GM12878 (cell line): ENCODE results near the gene EPAS1. TPM values are rescaled to one million over a fixed set of nuclear protein-coding genes. Genes with fewer than 3 reads are reported as not detected.

Experiments used
- DPF2 ChIP-seq: fragments of 450-650 bp; IDR thresholded peaks from 2 replicates; pipeline ENCODE4 v1.6.1; 2017; ENCODE audit warnings: mild to moderate bottlenecking
- ETV6 ChIP-seq, 2 experiments: fragments of 450-650 bp in 1 of 2; IDR thresholded peaks in 1 of 2; conservative IDR thresholded peaks in 1 of 2; 2 replicates each; pipeline ENCODE4 v1.6.1; 2014; ENCODE audit warnings: antibody characterized with exemption in 1 of 2, borderline replicate concordance in 1 of 2, low read depth in 1 of 2, mild to moderate bottlenecking in 1 of 2, moderate library complexity in 1 of 2
- GATAD2B ChIP-seq: fragments of 450-650 bp; conservative IDR thresholded peaks from 2 replicates; pipeline ENCODE4 v1.6.1; 2017; ENCODE audit warnings: low read depth, mild to moderate bottlenecking, moderate library complexity
- LARP7 ChIP-seq: fragments of 450-650 bp; IDR thresholded peaks from 2 replicates; pipeline ENCODE4 v1.6.1; 2017; ENCODE audit warnings: mild to moderate bottlenecking
- NR2F1 ChIP-seq: fragments of 450-650 bp; conservative IDR thresholded peaks from 2 replicates; pipeline ENCODE4 v1.6.1; 2017; ENCODE audit warnings: mild to moderate bottlenecking
- PML ChIP-seq: IDR thresholded peaks from 2 replicates; pipeline ENCODE4 v1.6.1; 2012; ENCODE audit warnings: low read length, inconsistent platforms
- RAD21 ChIP-seq: IDR thresholded peaks from 2 replicates; pipeline ENCODE4 v1.6.1; 2011; ENCODE audit warnings: mild to moderate bottlenecking, low read depth, low read length, moderate library complexity; ENCODE audit not compliant: insufficient read depth
- SIN3A ChIP-seq: IDR thresholded peaks from 2 replicates; pipeline ENCODE4 v1.6.1; 2012; ENCODE audit warnings: low read depth, low read length, improper control_type of control experiment
- SMARCA5 ChIP-seq: fragments of 450-650 bp; IDR thresholded peaks from 2 replicates; pipeline ENCODE4 v1.6.1; 2017; ENCODE audit warnings: mild to moderate bottlenecking
- SREBF1 ChIP-seq: IDR thresholded peaks from 2 replicates; pipeline ENCODE4 v1.6.1; 2012; ENCODE audit warnings: mild to moderate bottlenecking, low read length
- TARDBP ChIP-seq: IDR thresholded peaks from 2 replicates; pipeline ENCODE4 v1.6.1; 2016; ENCODE audit warnings: borderline replicate concordance
- TBL1XR1 ChIP-seq: IDR thresholded peaks from 2 replicates; pipeline ENCODE4 v1.6.1; 2012; ENCODE audit warnings: low read depth, low read length, improper control_type of control experiment
- ZSCAN29 ChIP-seq: fragments of 450-650 bp; IDR thresholded peaks from 2 replicates; pipeline ENCODE4 v1.6.1; 2017; ENCODE audit warnings: mild to moderate bottlenecking, moderate library complexity
- polyA plus RNA-seq, 11 experiments: library from polyadenylated mRNA; depleted of rRNA in 4 of 11; unstranded in 6 of 11; stranded (reverse) in 5 of 11; fragments of >200 nt; fragmentation: Nextera tagmentation in 4 of 11; fragmentation: Illumina TruSeq in 1 of 11; extraction: Ambion mirVana in 4 of 11; extraction: Trizol in 1 of 11; gene quantifications; 1 replicate in 1 of 11; 2 replicates in 10 of 11; pipeline versions ENCODE4 v1.2.1 to v1.2.3, GENCODE V29; 2011 to 2016; ENCODE audit warnings: inconsistent platforms in 2 of 11, missing spikeins in 2 of 11, low read depth in 1 of 11
- total RNA-seq, 4 experiments: library from RNA; depleted of rRNA in 3 of 4; stranded (reverse); fragments of >200 nt in 3 of 4; fragmentation: Illumina TruSeq in 1 of 4; extraction: Trizol in 1 of 4; gene quantifications; 2 replicates each; pipeline versions ENCODE4 v1.2.1 to v1.2.3, GENCODE V29; 2013 to 2021
- TF ChIP-seq, protein P1 (sequence below): IDR thresholded peaks from 2 replicates; pipeline ENCODE4 v1.6.1; 2011; ENCODE audit warnings: borderline replicate concordance, low read depth, mild to moderate bottlenecking, moderate library complexity, mixed read lengths, low read length; ENCODE audit not compliant: insufficient read depth; ENCODE audit errors: extremely low read length
- TF ChIP-seq, protein P2 (sequence below): IDR thresholded peaks from 2 replicates; pipeline ENCODE4 v1.6.1; 2011; ENCODE audit warnings: low read depth, mild to moderate bottlenecking, low read length, moderate library complexity, borderline replicate concordance; ENCODE audit errors: extremely low read depth
- TF ChIP-seq, protein P3 (sequence below): IDR thresholded peaks from 2 replicates; pipeline ENCODE4 v1.6.1; 2011; ENCODE audit warnings: borderline replicate concordance, low read depth, mild to moderate bottlenecking, moderate library complexity, low read length; ENCODE audit not compliant: insufficient read depth, poor library complexity, severe bottlenecking
- TF ChIP-seq, protein P4 (sequence below): IDR thresholded peaks from 2 replicates; pipeline ENCODE4 v1.6.1; 2012; ENCODE audit warnings: low read length, inconsistent platforms
- TF ChIP-seq, protein P5 (sequence below): fragments of 450-650 bp; IDR thresholded peaks from 2 replicates; pipeline ENCODE4 v1.6.1; 2018; ENCODE audit warnings: mild to moderate bottlenecking, low read depth, moderate library complexity; ENCODE audit not compliant: partially characterized antibody
- TF ChIP-seq, protein P6 (sequence below): fragments of 450-650 bp; formaldehyde crosslinking; IDR thresholded peaks from 2 replicates; pipeline ENCODE4 v1.5.0; 2022; ENCODE audit warnings: mild to moderate bottlenecking, missing genetic modification characterization

Gene EPAS1
- total and polyA plus RNA-seq, 10 of the 15 experiments (the other 5 are each of a cell fraction or from before 2014, with no cell fraction given): 0.11 to 22.0 (median 1.3) TPM; not detected in 1

DNA sequence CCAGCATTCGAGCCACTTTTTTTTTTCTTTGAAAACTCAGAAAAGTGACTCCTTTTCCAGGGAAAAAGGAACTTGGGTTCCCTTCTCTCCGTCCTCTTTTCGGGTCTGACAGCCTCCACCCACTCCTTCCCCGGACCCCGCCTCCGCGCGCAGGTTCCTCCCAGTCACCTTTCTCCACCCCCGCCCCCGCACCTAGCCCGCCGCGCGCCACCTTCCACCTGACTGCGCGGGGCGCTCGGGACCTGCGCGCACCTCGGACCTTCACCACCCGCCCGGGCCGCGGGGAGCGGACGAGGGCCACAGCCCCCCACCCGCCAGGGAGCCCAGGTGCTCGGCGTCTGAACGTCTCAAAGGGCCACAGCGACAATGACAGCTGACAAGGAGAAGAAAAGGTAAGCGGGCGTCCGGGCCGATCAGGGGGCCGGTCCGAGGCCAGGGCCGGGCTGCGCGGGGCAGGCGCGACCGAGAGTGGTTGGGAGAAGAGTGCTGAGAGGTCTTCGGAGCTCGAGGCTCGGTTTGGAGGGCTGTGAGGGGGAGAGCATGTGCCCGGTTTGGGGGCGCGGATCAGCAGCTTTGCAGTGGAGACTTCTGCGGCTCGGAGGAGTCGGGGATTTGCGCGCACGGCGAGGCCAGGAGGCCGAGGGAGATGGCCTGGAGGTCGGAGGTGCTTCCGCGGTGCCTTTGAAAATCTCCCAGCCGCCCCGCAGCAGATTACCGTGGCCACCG, 502 bp downstream of the EPAS1 start (continued):
- TF ChIP-seq, protein P1, sequence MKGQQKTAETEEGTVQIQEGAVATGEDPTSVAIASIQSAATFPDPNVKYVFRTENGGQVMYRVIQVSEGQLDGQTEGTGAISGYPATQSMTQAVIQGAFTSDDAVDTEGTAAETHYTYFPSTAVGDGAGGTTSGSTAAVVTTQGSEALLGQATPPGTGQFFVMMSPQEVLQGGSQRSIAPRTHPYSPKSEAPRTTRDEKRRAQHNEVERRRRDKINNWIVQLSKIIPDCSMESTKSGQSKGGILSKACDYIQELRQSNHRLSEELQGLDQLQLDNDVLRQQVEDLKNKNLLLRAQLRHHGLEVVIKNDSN: no peak
- no peak for TF ChIP-seq SMARCA5
- TF ChIP-seq LARP7: 0 out of 2 replicates have a peak, but pooled peaks have one; percentile 24
- TF ChIP-seq GATAD2B: peak; percentile 15; the same call in 1 of the 2 replicates
- TF ChIP-seq, protein P2, sequence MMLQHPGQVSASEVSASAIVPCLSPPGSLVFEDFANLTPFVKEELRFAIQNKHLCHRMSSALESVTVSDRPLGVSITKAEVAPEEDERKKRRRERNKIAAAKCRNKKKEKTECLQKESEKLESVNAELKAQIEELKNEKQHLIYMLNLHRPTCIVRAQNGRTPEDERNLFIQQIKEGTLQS: no peak
- TF ChIP-seq TARDBP: no peak
- no peak for TF ChIP-seq SREBF1
- no peak for TF ChIP-seq RAD21
- no peak for TF ChIP-seq TBL1XR1
- peak; percentile 40; the same call in 1 of the 2 replicates for TF ChIP-seq NR2F1
- TF ChIP-seq, protein P3, sequence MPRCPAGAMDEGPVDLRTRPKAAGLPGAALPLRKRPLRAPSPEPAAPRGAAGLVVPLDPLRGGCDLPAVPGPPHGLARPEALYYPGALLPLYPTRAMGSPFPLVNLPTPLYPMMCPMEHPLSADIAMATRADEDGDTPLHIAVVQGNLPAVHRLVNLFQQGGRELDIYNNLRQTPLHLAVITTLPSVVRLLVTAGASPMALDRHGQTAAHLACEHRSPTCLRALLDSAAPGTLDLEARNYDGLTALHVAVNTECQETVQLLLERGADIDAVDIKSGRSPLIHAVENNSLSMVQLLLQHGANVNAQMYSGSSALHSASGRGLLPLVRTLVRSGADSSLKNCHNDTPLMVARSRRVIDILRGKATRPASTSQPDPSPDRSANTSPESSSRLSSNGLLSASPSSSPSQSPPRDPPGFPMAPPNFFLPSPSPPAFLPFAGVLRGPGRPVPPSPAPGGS: no peak
- peak; percentile 13; the same call in 1 of the 2 replicates for TF ChIP-seq DPF2
- no peak for TF ChIP-seq ETV6 (conservative IDR thresholded peaks at IDR 0.05 in 1 of 2, IDR thresholded peaks at IDR 0.05 in 1 of 2; ENCODE audit: borderline replicate concordance in 1 of 2, low read depth in 1 of 2)
- TF ChIP-seq, protein P4, sequence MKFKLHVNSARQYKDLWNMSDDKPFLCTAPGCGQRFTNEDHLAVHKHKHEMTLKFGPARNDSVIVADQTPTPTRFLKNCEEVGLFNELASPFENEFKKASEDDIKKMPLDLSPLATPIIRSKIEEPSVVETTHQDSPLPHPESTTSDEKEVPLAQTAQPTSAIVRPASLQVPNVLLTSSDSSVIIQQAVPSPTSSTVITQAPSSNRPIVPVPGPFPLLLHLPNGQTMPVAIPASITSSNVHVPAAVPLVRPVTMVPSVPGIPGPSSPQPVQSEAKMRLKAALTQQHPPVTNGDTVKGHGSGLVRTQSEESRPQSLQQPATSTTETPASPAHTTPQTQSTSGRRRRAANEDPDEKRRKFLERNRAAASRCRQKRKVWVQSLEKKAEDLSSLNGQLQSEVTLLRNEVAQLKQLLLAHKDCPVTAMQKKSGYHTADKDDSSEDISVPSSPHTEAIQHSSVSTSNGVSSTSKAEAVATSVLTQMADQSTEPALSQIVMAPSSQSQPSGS: no peak
- TF ChIP-seq, protein P5, sequence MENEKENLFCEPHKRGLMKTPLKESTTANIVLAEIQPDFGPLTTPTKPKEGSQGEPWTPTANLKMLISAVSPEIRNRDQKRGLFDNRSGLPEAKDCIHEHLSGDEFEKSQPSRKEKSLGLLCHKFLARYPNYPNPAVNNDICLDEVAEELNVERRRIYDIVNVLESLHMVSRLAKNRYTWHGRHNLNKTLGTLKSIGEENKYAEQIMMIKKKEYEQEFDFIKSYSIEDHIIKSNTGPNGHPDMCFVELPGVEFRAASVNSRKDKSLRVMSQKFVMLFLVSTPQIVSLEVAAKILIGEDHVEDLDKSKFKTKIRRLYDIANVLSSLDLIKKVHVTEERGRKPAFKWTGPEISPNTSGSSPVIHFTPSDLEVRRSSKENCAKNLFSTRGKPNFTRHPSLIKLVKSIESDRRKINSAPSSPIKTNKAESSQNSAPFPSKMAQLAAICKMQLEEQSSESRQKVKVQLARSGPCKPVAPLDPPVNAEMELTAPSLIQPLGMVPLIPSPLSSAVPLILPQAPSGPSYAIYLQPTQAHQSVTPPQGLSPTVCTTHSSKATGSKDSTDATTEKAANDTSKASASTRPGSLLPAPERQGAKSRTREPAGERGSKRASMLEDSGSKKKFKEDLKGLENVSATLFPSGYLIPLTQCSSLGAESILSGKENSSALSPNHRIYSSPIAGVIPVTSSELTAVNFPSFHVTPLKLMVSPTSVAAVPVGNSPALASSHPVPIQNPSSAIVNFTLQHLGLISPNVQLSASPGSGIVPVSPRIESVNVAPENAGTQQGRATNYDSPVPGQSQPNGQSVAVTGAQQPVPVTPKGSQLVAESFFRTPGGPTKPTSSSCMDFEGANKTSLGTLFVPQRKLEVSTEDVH: no peak
- no peak for TF ChIP-seq PML
- TF ChIP-seq SIN3A: no peak
- TF ChIP-seq, protein P6, sequence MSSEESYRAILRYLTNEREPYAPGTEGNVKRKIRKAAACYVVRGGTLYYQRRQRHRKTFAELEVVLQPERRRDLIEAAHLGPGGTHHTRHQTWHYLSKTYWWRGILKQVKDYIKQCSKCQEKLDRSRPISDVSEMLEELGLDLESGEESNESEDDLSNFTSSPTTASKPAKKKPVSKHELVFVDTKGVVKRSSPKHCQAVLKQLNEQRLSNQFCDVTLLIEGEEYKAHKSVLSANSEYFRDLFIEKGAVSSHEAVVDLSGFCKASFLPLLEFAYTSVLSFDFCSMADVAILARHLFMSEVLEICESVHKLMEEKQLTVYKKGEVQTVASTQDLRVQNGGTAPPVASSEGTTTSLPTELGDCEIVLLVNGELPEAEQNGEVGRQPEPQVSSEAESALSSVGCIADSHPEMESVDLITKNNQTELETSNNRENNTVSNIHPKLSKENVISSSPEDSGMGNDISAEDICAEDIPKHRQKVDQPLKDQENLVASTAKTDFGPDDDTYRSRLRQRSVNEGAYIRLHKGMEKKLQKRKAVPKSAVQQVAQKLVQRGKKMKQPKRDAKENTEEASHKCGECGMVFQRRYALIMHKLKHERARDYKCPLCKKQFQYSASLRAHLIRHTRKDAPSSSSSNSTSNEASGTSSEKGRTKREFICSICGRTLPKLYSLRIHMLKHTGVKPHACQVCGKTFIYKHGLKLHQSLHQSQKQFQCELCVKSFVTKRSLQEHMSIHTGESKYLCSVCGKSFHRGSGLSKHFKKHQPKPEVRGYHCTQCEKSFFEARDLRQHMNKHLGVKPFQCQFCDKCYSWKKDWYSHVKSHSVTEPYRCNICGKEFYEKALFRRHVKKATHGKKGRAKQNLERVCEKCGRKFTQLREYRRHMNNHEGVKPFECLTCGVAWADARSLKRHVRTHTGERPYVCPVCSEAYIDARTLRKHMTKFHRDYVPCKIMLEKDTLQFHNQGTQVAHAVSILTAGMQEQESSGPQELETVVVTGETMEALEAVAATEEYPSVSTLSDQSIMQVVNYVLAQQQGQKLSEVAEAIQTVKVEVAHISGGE: no peak
- no peak for TF ChIP-seq ZSCAN29
